Activated gamma-delta T cell treated with anti-CD3 and anti-CD28 coated beads, Interleukin-2, amount 50 U/mL, for 16 hours (primary cell): ENCODE measurements around the gene RPA3.

Source experiments
- DNase-seq: peaks from one replicate; pipeline ENCODE4 v3.0.0-alpha.2; 2020; ENCODE audit warnings: low read depth

Gene RPA3

DNA sequence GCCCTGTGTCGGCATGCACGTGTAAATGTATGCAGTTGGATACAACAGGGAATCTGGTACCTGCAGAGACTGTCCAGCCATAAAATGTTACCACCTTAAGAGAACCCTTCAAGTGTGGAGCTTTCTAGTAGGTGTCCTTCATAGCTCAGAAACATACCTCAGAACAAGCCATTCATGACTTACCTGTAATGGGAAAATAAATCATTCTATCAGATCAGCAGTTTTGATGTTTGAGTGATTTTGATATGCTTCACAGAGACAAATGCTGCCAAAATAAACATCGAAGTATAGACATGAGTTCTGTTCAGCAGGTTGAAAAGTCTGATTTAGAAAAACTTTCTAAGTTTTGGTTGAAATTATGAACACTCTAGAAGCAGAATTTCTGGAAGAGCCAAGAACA, 111.4 kb downstream of the RPA3 start:
- DNase-seq, result no peak

DNA sequence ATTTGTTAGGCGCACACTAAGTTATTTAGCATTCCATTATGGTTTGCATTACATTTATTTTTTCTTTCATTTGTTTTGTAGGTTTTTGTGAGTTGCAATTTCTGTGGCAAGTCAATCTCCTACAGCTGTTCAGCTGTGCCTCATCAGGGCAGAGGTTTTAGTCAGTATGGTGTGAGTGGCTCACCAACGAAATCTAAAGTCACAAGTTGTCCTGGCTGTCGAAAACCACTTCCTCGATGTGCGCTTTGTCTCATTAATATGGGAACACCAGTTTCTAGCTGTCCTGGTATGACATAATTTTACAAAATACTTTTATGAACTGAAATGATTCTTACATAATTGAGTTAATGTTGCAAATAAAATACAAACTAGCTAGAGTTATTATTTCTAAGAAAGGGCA, 122.2 kb downstream of the RPA3 start:
- no peak for DNase-seq

DNA sequence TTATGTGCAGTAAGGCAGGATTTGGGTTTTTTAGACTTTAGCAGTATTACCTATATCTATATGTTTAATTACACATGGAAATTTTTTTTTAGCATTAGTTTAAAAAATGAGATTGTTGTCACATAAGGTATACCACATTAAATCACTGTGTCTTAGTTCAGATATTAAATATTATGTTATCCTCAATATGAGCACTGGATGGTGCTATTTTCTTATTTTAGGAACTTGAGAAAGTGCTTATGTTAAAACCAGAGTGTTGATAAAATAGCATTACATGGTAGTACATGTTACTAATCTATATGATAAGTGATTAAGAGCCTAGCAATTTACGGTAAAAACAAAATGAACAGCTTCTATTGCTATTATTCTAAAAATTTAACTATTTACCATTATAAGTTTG, 123.0 kb downstream of the RPA3 start:
- no peak for DNase-seq
